IPS-18c (cell line): ENCODE measurements around the gene CDC25A.

Source experiments
- H3K4me3 ChIP-seq: 2 replicates; pipeline ENCODE4 v1.7.0; 2013; ENCODE audit warnings: low read depth, mild to moderate bottlenecking, low read length, moderate library complexity; ENCODE audit not compliant: insufficient read depth
- H3K9me3 ChIP-seq: one replicate; pipeline ENCODE4 v1.6.1; 2013; ENCODE audit warnings: mild to moderate bottlenecking, low read length, moderate library complexity; ENCODE audit not compliant: control insufficient read depth, insufficient read depth

CDC25A gene

DNA sequence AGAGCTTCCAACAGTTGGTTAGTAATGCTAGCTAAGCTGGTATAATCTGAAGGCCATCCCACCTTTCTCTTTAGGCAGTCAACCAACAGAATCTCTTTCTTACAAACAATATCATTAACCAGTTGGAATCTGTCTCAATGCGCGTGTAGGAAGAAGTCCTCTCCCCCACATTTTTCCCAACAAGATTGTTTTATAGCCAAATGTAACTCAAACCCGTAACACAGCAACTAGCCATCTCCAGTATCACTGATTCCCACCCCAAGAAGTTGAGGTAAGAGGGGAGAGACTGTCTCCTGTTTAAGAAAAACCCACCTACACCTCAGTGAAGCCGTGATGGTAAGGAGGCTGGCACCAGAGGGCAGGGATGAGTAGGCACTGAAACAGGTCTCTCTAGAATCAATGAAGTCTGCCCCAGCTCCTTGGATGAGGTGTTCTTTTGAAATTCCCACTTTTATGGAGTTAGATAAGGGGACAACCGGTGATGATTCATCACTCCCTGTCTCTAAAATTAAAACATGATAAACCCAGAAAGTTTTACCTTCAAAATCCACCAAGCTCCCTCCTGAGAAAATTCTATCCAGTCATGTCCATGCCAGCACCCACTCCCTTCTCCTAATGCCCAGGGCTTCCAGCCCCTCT, 30.9 kb downstream of the CDC25A start:
- Histone ChIP-seq H3K9me3 (no peaks in the 10 kb centered on the region), H3K4me3 (no peak overlapping the region)

DNA sequence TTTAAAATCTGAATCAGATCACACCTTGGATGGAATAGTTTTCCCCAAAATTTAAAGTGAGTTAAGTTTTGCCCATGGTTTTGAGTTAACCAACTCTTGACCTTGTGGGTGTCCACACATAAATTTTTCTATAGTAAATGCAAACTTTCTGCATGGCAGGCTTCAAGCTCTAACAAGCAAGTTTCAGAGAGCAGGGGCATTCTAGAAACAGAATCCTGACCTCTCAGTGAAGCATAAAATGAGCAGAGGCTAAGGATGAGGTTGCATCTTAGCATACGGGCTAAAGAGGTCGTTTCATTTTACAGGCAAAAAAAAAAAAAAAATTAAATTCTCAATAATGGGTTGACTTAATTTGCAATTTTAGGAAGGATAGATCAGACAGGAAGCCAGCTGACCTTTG, 32.1 kb downstream of the CDC25A start:
- Histone ChIP-seq H3K4me3 (no peak overlapping the region), H3K9me3 (no peaks in the 10 kb centered on the region)

DNA sequence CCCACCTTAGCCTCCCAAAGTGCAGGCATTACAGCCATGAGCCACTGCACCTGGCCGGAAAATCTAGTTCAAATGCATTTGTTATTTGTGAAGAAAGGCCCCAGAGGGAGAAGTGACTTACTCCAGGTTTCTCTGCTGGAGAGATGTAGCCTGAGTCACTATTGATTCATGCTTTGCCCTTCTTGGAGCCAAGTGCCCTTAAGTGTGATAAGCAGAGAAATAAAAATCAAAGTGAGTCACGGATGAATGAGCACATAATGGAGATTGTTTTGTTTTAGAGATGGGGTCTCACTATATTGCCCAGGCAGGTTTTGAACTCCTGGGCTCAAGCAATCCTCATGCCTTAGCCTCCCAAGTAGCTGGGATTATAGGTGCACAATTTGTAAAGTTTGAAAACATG, 33.1 kb downstream of the CDC25A start:
- Histone ChIP-seq H3K4me3 (no peak overlapping the region), H3K9me3 (no peaks in the 10 kb centered on the region)

DNA sequence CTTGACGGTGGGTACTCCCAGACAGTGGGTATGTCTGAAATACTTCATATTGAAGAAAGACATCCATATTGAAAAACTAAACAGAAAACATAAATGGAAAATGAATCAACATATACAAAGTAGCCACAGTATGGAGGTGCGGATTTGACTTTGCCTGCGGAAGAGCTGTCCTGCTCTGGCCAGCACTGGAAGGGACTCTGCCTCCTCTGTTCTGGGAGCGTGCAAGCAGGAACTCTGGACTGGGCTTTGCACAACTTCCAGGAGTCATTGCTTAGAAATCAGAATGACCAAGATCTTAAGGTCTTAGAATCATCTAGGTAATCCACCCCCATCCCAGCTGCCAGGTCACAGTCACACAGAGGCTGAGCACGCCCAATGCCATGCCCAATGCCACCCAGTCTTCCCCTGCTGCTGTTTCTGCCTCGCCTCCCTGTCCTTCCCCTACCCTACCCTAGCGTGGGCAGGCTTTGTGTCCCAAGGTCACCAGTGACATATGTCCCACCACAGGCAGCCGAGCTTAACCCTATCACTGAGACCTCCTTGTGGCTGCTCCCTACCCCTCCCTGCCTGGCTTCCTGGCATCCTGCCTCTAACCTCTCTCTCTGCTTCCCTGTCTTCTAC, 36.3 kb downstream of the CDC25A start:
- no peak overlapping the region for H3K4me3 ChIP-seq
- H3K9me3 ChIP-seq = no peaks in the 10 kb centered on the region

DNA sequence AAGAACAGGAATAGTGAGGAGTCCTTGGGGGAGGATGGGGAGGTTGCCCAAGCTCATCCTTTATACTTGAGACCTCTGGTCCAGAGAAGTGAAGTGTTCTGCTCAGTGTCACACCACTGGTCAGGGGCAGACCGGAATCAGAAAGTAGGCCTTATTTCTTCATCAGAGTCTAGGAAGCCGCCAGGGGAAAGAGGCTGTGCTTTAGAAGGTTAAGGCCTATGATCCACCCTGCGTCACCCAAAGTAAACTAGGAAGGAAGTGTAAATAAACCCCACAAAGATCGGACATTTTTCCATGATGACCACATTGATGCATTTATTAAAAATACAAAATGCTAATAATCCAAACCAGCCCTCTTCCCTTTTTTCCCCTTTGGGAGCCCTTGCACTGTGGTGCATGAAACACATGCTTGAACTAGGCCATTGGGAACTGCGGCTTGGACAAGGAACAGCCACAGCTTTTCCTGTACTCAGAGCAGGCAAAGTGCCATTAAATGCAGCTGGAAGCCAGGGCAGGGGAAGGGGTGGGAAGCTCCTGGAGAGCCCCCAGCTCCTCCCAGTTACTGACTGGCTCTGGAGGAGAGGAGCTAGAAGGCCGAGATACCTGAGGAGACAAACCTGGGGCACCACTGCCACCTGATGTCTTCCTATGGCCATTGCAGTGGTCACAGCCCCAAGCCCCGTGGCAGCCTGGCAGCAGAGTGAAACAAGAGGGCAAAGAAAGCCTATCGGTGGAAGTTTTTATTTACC, 37.0 kb downstream of the CDC25A start:
- H3K4me3 ChIP-seq = no peak overlapping the region

DNA sequence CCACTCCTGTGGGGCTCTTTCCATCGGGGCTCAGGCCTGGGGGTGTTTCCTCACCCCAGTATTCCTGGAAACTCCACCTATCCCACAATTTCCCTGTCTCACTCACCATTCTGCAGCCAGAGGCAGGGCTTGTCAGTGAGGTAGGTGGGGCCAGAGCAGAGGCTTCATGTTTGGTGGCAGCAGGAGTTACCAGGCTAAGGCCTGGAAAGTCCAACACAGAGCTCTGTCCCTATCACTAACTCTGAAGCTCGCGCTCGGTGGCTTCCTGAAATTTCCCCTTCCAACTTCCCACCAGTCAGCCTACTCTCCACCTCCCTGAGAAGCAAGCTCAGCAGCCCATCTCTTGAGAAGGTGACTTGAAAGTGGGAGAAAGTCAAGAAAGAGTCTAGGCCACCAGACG, 44.2 kb downstream of the CDC25A start:
- no peaks in the 10 kb centered on the region for H3K9me3 ChIP-seq
- H3K4me3 ChIP-seq = no peak overlapping the region

More for the DNA sequence above, 37.0 kb downstream of the CDC25A start:
- no peaks in the 10 kb centered on the region for H3K9me3 ChIP-seq

DNA sequence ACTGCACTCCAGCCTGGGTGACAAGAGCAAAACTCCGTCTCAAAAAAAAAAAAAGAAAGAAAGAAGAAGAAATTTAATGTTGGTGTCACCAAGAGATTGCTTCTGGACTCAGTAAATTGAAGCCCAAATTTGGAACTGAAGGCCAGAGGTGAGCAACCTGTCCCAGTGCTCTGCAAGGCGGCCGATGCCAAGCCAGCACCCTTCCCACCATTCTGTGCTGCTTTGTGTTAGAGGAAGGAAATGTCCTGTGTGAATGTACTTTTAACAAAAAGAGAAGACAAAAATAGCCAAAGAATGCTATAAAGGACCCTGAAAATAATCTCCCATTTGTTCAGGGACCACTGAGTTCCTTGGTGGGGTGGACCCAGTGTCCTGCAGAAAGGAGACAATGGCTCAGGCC, 44.6 kb downstream of the CDC25A start:
- no peaks in the 10 kb centered on the region for H3K9me3 ChIP-seq
- H3K4me3 ChIP-seq = no peak overlapping the region

DNA sequence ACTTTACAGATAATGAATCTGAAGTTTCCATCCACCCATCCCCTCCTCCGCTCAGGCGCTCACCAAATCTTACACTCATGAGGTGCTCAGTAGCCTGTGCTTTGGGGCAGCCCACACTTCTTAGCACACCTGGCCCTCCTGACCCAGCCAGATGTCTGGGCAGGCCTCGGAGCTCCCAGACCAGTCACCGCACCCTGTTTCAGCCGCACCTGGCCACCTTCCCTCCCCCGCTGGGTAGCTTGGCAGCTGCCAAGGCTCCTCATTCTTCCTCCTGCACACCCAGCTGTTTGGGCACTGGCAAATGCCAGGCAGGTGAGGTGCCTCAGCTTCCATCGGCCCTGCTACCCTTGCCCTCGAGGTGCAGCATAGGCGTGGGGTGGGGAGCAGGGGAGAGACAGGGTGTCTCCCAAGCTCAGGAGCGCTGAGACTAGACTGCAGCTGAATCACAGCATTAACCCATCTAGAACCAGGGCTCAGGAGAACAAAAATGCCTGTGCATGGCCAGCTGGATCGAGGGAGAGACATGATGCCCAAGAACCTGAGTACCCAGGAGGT, 45.8 kb downstream of the CDC25A start:
- Histone ChIP-seq H3K4me3 (no peak overlapping the region), H3K9me3 (no peaks in the 10 kb centered on the region)

DNA sequence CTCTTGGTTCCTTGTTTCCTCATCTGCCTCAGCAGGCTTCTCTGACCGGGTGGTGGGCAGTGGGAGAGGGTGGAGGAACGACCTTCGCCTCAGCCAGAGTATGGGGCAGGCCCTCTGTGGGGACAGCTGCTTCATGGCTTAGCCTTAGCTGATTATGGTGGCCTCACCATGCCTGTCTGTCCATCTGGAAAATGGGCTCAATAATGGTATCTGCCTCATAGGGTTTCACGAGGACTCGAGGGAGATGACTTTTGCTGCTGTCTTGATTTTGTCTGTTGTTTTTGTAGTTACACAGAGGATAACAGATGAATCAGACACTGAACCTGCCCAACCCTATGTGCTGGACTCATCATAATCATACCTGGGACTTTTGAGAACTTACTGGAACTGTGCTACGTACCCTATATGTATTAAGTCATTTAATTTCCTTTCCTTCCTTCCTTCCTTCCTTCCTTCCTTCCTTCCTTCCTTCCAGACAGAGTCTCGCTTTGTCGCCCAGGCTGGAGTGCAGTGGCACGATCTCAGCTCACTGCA, 46.5 kb downstream of the CDC25A start:
- Histone ChIP-seq H3K9me3 (no peaks in the 10 kb centered on the region), H3K4me3 (no peak overlapping the region)

DNA sequence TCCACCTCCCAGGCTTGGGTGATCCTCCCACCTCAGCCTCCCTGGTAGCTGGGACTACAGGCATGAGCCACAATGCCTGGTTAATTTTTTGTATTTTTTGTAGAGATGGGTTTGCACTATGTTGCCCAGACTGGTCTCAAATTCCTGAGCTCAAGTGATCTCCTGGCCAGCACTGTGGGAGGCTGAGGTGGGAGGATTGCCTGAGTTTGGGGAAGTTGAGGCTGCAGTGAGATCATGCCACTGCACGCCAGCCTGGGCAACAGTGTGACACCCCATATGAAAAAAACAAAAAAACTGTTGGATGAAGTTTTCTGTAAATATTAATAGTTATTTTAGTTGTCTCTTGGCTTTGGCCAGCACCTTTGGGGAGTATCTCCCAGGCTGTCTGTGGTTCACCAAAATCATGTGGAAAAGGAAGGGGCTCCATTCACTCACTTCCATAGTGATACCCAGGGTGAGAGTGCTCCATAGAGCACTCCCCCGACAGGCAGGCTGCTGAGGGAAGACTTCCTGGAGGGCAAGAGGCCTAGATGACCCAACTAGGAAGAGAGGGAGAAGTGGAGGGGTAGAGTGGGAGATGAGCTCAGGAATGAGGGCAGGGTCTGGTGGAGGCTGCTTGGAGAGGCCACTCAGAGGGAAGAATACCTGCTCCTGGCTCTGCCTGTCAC, 47.1 kb downstream of the CDC25A start:
- H3K9me3 ChIP-seq = no peaks in the 10 kb centered on the region
- H3K4me3 ChIP-seq = no peak overlapping the region

DNA sequence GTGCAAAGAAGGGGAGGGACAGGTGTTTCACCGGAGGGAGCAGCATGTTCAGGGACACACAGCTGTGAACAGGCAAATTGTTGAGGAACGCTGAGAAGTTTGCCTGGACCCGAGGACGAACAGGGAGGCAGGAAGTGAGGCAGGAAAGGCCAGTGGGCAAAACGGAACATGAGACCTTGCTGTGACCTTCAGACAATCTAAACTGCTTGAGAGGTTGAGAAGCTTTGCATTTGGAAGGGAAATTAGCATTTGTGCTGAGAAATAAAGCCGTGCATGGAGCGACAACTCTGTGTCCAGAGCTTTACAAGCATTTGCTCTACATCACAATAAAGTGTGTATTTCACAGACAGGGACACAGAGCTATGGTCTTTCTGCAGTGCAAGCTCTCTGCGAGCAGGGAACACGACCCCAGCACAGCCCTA, 47.9 kb downstream of the CDC25A start:
- Histone ChIP-seq H3K9me3 (no peaks in the 10 kb centered on the region), H3K4me3 (no peak overlapping the region)

DNA sequence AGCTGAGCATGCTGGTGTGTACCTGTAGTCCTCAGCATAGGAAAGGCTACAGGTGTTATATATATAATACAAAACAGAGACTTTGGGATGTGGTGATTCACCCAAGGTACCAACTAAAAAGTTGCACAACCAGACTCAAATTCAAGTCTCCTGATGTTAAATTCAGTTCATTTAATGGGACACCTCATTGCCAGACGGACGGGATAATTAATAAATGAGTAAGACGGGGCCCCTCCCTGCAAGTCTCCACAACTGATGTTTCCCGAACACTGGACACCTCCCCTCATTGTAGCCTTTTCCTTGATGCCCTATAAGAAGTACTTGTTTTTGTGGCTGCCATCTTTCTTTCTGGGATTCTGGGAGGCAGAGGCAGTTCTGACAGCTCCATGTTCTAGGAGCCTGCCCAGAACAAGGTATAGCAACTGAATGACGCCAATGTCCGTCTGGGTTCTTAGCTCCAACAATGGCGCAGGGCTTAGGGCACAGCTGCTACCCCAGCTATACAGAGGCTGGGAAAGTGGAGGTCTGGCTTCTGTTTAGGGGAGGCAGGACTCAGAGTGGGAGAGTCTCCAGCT, 50.7 kb downstream of the CDC25A start:
- Histone ChIP-seq H3K9me3 (no peaks in the 10 kb centered on the region), H3K4me3 (no peak overlapping the region)

DNA sequence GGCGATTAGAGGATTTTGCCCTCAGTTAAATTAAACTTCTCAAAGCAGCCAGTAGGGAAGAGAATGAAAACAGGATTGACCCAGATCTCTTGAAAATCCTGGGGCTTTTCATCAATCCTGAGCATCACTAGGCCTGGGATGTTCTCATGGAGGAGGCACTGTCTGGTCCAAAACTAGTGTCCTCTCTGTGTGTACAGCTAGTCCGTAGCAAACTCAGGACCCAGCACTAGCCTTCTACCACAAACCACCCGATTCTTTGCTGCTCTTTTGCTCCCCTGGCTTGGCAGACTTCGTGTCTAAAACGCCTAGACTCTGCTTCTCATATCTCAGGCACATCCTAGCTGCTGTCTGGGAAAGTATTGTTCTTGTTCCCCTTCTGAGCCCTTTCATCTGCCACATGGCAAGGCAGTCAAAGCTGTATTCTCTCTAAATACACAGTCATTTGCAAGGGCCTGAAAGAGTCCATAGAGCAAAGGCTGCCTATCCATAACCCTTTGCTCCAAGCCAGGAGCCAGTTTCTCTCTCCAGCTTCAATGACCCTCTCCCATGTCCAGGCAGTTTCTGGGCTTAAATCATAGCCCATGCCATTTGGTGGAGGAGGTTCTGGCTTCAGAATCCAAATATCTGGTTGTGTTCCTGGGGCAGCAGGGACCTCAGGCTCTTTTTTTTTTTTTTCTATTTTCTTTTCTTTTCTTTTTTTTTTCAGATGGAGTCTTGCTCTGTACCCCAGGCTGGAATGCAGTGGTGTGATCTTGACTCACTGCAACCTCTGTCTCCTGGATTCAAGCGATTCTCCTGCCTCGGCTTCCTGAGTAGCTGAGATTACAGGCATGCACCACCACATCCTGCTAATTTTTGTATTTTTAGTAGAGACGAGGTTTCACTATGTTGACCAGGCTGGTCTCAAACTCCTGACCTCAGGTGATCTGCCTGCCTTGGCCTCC, 52.4 kb downstream of the CDC25A start:
- H3K4me3 ChIP-seq = no peak overlapping the region
- no peaks in the 10 kb centered on the region for H3K9me3 ChIP-seq

DNA sequence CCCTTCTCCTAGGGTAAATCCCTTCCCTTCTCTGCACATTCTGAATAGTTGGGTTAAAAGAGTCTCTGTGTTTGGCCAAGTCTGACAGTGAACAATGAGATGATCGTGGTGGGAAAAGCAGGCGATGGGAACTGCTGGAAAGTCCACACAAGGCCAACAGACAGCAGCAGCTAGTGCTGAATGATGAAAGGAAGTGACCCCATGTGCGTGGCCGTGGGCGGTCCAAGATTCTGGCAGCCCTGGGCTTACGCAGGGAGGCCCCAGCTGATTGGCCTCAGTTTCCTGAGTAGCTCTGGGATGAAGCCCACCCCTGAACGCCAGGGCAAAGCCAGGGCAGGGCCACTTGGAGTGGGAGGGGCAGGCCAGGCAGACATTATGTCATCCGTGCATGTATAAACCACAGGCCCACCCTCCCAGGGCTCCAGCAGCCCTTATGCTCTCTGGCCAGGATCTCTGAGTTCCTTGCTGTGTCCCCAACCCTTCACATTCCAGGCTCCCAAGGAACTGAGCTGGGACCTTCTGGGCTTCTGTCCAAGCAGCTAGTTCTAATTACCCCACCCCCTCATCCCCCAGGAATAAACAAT, 57.8 kb downstream of the CDC25A start:
- Histone ChIP-seq H3K4me3 (no peak overlapping the region), H3K9me3 (no peaks in the 10 kb centered on the region)

DNA sequence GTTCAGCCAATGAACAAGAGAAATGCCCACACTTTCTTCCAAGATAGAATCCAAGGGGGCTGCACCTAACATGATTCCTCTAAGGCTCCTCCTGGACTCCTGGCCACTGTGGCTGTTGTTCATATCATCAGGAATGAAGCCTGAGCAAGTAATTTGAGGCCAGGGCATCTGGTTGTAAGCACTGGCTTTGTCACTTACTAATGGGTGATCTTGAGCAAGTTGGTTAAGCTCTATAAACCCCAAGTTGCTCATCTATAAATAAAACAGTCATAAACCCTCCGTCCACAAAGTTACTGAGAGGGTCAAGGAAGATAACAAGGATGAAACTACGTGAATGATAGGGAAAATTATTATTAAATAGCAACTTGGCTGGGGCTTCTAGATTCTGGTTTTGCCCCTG, 58.3 kb downstream of the CDC25A start:
- no peak overlapping the region for H3K4me3 ChIP-seq
- H3K9me3 ChIP-seq = no peaks in the 10 kb centered on the region

DNA sequence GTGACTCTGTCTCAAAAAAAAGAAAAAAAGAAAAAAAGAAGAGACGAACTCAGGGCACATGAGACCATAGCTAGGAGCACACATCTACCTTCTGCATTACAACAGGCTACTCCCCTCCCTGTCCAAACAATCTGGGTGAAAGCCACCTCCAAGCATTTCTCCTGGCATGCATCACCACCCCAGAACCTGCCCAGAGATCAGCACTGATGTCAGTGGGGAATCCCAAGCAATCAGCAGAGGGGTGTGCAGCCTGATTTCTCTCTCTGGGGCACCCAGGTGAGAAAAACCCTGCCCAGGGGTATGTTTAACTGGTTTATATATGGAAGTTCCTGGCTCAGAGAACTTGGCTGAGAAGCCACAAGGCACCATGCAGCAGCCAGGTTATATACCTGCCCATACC, 59.4 kb downstream of the CDC25A start:
- no peaks in the 10 kb centered on the region for H3K9me3 ChIP-seq
- no peak overlapping the region for H3K4me3 ChIP-seq
